HG02885 (cell line): Measurements from ENCODE around the gene POLR3H.

Source experiments
- ATAC-seq: cut with Tn5 transposase; IDR thresholded peaks from one replicate; pipeline ENCODE4 v1.9.1; 2021; ENCODE audit warnings: mild to moderate bottlenecking; ENCODE audit not compliant: unreplicated experiment, poor library complexity

POLR3H gene

GRCh38 chr22:41523464-41524221, 20.6 kb downstream of the POLR3H start:
- no peak for ATAC-seq

GRCh38 chr22:41522813-41523212, 21.5 kb downstream of the POLR3H start:
- ATAC-seq, result no peak

- ATAC-seq, result no peak
Measured at GRCh38 chr22:41521126-41521525, 23.1 kb downstream of the POLR3H start.

DNA sequence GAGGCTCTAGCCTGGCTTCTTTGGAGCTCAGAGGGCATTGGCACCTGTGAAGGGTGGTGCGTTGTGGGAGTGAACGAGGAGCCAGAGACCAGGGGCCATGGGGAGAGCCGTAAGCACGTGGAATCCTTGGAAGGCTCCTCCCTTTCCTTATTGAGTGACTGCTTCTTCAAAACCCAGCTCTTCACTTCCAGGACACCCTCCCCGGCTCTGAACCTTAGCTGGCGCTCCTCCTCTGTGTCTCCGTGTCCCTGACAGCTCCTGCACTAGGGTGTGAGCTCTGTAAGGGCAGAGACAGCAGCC, 26.3 kb downstream of the POLR3H start:
- ATAC-seq, result no peak

DNA sequence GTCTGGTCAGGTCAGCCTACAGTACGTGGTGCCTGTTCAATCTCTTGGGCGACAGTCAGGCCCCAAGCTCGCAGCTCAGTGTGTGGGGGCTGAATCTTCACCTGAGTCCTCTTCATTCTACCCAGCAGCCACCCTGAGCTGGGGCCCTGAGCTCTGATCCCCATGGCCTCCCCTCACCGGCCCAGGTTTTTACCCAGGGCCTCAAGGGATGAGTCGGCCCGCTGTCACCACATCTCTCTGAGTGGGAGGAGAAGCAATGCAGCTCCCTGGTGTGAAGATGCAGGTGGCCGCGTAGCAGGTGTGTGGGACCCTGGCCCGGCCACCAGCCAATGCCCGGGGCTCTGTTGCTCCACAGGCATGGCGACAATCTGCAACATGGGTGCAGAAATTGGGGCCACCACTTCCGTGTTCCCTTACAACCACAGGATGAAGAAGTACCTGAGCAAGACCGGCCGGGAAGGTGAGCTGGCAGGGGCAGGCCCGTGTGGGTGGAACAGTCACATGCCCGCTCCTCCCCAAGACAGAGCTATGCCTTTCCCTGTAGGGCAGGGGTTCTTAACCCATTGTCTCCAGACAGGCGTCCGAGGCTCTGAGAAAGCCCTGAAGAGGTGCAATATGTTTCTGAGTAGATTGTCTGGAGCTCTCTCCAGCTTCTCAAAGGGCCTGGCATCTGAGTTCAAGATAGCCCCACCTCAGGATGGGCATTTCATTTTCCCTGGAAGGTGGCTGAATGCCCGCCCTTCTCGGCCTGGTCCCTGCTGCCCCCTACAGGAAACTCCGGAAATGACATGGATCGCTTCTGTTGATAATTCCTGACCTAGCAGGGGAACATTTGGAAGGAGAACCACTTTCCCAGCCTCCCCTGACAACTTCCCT, 26.9 kb downstream of the POLR3H start:
- no peak for ATAC-seq

DNA sequence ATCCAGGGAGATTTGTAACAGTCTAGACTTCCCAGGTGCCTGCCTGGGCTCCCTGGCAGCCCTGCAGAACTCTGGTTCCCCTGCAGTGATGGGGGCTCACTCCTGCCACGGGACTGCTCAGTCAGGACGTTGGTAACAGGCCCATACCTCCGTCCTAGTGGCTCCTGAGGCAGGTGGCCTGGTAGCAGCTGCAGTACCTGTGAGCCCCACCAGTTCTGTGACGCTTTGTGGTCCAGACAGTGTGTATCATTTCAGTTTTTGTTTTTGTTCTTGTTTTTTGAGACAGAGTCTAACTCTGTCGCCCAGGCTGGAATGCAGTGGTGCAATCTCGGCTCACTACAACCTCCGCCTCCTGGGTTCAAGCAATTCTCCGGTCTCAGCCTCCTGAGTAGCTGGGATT, 27.8 kb downstream of the POLR3H start:
- ATAC-seq, result no peak

DNA sequence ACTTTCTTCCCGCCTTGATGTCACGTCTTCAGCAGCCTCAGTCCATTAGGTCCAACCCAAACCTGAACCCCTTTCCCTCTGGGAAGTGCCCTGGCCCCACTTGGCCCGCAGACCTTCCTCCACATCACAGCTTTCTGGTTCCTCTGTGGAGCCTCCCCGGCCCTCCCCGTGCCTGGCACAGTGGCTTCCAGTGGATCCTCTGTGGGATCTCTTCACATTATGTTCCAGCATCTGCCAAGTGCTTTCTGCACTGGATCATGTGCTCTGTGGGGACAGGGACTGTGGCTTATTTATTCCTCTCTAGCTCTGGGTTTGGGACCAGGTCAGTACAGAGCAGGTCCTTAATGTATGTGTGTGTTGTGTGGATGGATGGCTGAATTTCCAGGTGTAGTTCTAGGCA, 30.9 kb downstream of the POLR3H start:
- ATAC-seq, result no peak

- no peak for ATAC-seq
Measured at GRCh38 chr22:41512421-41513194, 31.7 kb downstream of the POLR3H start.

DNA sequence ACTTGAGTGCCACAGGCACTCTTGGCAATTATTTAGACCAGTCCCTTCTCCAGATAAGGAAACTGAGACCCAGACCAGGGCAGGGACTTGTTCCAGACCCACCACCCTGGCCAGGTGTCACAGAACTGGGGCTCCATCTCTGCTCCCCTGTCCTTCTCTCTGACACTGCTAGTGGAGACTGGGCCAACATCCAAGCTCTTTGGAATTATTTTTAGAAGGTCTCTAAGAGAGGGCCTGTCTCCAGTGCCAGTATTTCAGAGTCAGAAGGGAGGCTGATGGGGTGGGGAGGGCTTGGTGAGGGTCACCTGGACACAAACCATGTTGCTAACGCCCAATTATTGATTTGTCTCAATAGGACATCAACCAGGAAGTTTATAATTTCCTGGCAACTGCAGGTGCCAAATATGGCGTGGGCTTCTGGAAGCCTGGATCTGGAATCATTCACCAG, 32.7 kb downstream of the POLR3H start:
- ATAC-seq, result no peak

GRCh38 chr22:41508770-41509170, 35.5 kb downstream of the POLR3H start:
- no peak for ATAC-seq

GRCh38 chr22:41507330-41508063, 36.8 kb downstream of the POLR3H start:
- ATAC-seq, result no peak

DNA sequence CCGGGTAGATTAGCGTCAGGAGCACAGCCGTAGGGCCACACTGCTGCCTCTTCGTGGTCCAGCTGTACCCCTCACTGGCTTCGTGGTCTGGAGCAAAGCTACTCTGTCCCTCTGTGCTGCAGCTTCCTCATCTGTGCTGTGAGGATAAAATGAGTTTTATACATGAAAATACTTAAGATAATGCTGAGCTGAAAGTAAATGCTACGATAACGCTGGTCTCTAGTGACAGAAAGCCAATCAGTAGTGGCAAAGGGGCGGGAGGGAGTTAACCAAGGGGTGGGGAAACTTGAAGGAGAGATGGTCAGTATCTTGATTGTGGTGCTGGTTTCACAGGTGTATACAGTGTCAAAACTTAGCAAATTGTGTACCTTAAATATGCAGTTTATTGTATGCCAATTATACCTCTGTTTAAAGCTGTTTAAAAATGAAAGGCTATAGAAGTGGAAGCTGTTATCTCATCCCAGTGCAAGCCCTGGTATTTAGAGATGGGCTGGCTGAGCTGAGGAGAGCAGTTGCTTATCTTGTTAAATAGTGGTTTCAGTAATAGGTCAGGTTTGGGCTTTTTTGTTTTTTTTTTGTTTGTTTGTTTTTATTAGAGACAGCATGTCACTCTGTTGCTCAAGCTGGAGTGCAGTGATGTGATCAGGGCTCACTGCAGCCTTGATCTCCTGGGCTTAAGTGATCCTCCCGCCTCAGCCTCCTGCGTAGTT, 38.6 kb downstream of the POLR3H start:
- ATAC-seq, result no peak

DNA sequence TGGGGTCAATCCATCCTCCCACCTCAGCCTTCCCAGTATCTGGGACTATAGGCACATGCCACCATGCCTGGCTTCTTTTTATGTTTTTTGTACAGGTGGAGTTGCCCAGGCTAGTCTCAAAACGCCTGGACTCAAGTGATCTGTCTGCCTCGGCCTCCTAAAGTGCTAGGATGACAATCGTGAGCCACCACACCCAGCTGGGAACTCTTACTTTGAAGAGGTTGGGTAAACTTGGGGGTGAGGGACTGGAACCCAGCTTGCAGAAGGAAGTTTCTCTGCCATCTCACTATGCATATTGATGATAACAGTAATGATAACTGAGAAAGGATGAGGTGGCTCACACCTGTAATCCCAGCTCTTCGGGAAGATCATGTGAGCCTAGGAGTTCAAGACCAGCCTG, 39.5 kb downstream of the POLR3H start:
- ATAC-seq, result no peak

DNA sequence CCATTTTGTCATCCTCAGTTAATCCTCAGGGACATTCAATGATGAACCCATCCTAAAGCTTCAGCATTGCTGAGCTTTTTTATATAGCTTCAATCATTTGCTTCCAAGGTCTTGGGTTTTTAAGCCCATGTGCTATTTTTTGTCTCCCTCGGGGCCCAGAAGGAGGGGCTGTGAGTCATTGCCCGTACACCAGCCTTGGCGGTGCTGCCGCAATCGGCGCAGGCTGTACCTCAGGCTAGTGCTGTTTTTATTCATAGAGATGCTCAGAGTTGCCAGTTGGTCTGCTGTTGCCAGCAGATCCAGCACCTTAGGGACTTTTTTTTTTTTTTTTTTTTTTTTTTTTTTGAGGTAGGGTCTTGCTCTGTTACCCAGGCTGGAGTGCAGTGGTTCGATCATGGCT, 39.9 kb downstream of the POLR3H start:
- no peak for ATAC-seq

GRCh38 chr22:41501209-41501608, 43.1 kb downstream of the POLR3H start:
- no peak for ATAC-seq

DNA sequence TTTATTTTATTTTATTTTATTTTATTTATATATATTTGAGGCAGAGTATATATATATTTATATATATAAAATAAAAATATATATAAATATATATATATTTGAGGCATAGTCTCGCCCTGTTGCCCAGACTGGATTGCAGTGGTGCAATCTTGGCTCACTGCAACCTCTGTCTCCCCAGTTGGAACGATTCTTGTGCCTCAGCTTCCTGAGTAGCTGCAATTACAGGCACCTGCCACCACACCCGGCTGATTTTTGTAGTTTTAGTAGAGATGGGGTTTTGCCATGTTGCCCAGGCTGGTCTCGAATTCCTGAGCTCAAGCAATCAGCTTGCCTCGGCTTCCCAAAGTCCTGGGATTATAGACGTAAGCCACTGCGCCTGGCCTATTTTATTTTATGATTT, 44.0 kb downstream of the POLR3H start:
- ATAC-seq, result no peak

DNA sequence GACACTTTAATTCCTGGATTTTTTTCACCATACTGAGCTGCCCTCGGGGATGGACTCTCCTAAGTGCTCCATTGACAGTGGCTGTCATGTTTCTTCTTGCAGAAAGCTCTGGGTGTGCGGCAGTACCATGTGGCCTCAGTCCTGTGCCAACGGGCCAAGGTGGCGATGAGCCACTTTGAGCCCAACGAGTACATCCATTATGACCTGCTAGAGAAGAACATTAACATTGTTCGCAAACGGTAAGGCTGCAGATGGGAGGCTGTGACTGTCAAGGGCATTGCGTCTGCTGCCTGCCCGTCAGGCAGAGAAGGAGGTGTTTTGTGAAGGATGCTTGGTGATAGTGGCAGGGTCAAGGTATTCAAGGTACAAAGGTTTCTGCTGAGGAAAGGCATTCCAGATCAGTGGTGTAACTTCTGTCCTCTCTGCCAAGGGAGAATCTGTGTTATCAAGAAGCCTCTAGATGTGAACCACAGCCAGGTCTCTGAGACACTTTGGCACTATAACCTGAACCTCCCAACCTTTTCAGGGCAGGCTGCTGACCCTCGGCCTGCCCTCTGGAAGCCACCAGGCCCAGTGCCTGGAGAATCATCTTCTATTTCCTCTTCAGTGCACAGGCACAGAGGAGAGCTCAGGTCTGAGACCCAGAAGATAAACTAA, 44.5 kb downstream of the POLR3H start:
- ATAC-seq, result no peak

DNA sequence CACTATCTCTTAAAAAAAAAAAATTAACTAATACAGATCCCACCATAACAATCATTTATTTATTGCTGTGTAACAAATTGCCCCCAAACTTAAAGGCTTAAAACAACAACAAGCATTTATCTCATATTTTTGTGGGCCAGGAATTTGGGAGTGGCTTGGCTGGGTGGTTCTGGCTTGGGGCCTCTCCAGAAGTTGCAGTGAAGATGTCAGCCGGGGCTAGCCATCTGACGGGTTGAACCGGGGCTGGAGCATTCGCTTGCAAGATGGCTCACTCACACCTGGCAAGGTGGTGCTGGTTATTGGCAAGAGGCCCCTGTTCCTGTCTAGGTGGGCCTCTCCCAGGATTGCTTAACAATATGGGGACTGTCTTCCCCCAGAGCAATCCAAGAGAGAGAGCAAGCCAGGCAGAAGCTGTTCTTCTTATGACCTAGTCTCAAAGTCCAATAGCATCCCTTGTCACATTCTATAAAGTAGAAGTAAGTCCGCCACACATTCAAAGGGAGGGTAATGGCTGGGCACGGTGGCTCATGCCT, 45.9 kb downstream of the POLR3H start:
- ATAC-seq, result no peak
